A549 (cell line): Measurements from ENCODE around the gene RHBG.

Source experiments
- BHLHE40 ChIP-seq: IDR thresholded peaks from 2 replicates; pipeline ENCODE4 v1.6.1; 2012; ENCODE audit warnings: low read depth, low read length, inconsistent platforms
- CEBPB ChIP-seq, 2 experiments: fragments of >200 bp in 1 of 2; sonication (Bioruptor Twin) in 1 of 2; formaldehyde crosslinking in 1 of 2; IDR thresholded peaks; 2 replicates each; pipeline ENCODE4 v1.6.1; 2012 to 2016
- CHD2 ChIP-seq: fragments of 150-350 bp; IDR thresholded peaks from 2 replicates; pipeline ENCODE4 v1.6.1; 2014; ENCODE audit warnings: low read length; ENCODE audit not compliant: partially characterized antibody
- CTCF ChIP-seq: fragments of >200 bp; sonication (Bioruptor Twin); formaldehyde crosslinking; IDR thresholded peaks from 3 replicates; pipeline ENCODE4 v1.5.1; 2016
- EP300 ChIP-seq, 2 experiments: fragments of >200 bp; sonication (Bioruptor Twin); formaldehyde crosslinking; IDR thresholded peaks; 2 replicates in 1 of 2; 3 replicates in 1 of 2; pipeline ENCODE4 v1.6.1; 2016 to 2017
- JUN ChIP-seq, 2 experiments: fragments of >200 bp; sonication (Bioruptor Twin); formaldehyde crosslinking; IDR thresholded peaks; 2 replicates in 1 of 2; 3 replicates in 1 of 2; pipeline ENCODE4 v1.6.1; 2016 to 2017
- MAX ChIP-seq: IDR thresholded peaks from 2 replicates; pipeline ENCODE4 v1.6.1; 2012
- POLR2A ChIP-seq: IDR thresholded peaks from 2 replicates; pipeline ENCODE4 v1.6.1; 2012; ENCODE audit warnings: mild to moderate bottlenecking, low read length
- RARB ChIP-seq: fragments of 250-450 bp; sonication (Bioruptor Pico); IDR thresholded peaks from 2 replicates; pipeline ENCODE4 v1.8.0; 2021; ENCODE audit warnings: mild to moderate bottlenecking, moderate library complexity
- RCOR1 ChIP-seq: fragments of 150-350 bp; IDR thresholded peaks from 2 replicates; pipeline ENCODE4 v1.6.1; 2014; ENCODE audit warnings: antibody characterized with exemption, low read length, low read depth
- RFX5 ChIP-seq: fragments of 450-650 bp; IDR thresholded peaks from 2 replicates; pipeline ENCODE4 v1.7.1; 2014; ENCODE audit warnings: antibody characterized with exemption, mild to moderate bottlenecking, moderate library complexity
- RNF2 ChIP-seq: fragments of 200-600 bp; sonication (generic); IDR thresholded peaks from 2 replicates; pipeline ENCODE4 v1.6.1; 2016; ENCODE audit warnings: low read depth, mild to moderate bottlenecking, antibody characterized with exemption, moderate library complexity, borderline replicate concordance
- TF ChIP-seq, protein P1 (sequence below): fragments of 450-650 bp; IDR thresholded peaks from 2 replicates; pipeline ENCODE4 v1.6.1; 2014; ENCODE audit warnings: antibody characterized with exemption

DNA sequence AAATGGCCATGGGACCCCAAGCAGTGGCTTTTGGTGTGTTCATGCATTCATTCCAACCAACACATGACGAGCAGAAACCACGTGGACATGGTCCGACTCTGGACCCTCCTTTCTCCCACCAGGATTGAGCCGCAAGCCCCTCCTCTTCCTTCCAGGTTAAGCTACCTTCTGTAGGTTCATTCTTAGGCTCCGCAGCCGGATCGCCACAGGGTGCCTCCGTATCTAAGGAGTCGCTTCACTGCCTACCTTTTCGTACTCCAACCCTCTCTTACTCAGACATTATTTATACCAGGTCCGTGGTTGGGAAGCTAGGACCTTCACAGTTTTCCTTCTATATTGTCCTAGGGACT, 63.6 kb downstream of the RHBG start:
- TF ChIP-seq CEBPB (IDR thresholded peaks at IDR 0.05) (no peak), CHD2 (no peak), RCOR1 (no peak), MAX (no peak), CTCF (no peak), RARB (CRISPR knock-in tag) (no peak), POLR2A (no peak), EP300 (IDR thresholded peaks at IDR 0.05) (no peak), BHLHE40 (no peak), RNF2 (no peak), RFX5 (no peak), JUN (IDR thresholded peaks at IDR 0.05) (no peak)
- TF ChIP-seq, protein P1, sequence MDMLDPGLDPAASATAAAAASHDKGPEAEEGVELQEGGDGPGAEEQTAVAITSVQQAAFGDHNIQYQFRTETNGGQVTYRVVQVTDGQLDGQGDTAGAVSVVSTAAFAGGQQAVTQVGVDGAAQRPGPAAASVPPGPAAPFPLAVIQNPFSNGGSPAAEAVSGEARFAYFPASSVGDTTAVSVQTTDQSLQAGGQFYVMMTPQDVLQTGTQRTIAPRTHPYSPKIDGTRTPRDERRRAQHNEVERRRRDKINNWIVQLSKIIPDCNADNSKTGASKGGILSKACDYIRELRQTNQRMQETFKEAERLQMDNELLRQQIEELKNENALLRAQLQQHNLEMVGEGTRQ, result no peak
